DMS53 treated with DMSO at 0.1 percent for 48 hours (cell line): ENCODE measurements around the gene CNRIP1.

ENCODE experiments used
- DNase-seq: peaks from one replicate; lab custom pipeline; 2025; ENCODE audit not compliant: unreplicated experiment; lab: John Stamatoyannopoulos, UW

The CNRIP1 gene

GRCh38 chr2:68251855-68252399 is 67.8 kb downstream of the CNRIP1 start:
- peak; percentile 15 for DNase-seq

DNA sequence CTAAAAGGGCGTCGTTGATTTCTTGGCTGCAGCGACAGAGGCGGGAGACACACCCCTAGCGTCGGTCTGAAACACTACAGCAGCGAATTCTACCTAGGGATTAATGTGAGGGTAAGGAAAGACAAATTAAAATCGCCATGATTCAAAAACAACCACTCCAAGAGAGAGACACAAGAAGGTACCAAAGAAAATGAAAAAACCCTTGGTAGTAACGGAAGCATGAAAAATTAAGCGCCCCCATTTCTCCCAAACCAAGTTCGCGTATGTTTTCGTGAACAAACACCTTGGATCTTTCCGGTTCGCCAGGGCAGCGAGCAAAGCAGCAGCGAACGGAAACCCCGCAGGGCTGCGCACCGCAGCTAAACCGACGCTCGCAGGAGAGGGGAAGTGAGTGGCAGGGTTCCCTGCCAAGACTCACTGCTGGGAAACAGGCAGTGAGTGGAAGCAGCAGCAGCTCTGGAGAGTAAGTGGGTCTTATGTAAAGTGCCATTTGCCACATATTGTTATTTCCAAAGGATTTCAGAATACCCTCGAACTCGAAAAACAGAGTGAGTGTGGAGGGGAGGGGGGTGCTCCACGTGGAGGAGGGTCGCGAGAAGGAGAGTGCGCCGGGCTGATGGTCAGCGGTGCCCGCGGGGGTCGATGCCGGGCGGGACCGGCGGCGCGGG is 68.4 kb downstream of the CNRIP1 start:
- peak; percentile 84 for DNase-seq

DNA sequence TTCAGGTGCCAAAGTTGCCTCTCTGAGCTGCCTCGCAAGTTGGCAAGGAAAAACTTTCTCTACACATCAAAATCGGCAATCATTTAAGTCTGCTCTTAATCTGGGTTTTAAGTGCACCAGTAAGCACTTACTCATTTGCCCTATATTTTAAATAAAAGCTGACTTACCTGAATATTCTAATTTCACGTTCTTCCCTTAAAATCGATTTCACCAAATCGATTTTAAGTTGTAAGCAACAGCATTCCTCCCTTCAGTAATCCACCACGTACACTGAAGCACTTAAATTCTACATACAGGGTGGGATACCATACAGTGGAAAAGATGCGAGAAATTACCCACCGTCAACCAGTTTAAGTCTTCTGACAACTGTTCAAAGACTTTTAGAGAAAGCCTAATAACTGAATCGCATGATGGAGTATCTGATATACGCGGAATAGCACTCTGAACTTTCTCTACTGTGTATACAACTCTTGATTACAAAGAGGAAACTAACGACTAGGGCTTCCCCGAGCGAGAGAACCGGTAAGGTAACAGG is 69.0 kb downstream of the CNRIP1 start:
- DNase-seq, result no peak

DNA sequence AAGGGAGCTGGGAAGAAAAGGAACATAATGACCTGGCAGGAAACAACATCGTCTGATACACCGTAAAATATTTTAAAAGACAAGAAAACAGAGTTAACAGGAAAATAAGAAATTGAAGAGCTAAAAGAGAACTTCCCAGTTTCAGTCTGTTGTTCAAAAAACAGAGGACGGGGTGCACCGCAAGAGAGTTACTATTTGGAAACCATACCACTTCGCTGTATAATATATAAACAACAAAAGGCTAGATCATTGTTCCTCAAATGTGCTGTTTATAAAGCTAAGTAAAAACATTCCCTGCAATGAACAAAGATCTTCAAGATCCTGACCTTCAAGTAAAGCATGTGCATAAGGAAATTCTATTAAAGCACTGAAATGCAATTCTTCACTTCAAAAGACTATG is 69.6 kb downstream of the CNRIP1 start:
- no peak for DNase-seq

GRCh38 chr2:68248806-68249205 is 70.9 kb downstream of the CNRIP1 start:
- no peak for DNase-seq

DNA sequence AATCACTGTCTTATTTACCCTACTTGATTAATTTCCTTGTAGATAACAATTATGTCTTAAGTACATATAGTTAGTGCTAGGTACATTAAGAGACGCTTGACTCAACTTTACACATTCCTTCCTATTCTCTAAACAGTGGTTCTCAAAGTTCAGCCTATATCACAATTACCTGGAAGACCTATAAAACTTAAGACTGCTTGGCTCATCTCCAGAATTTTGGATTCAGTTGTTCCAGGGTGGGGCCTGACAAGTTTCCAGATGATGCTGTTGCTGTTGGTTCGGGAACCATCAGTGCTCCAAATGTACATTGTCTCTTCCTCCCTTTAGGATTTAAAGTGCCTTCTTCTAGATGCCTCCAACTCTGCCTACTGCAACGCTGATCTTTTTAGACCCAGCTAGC is 71.4 kb downstream of the CNRIP1 start:
- no peak for DNase-seq

DNA sequence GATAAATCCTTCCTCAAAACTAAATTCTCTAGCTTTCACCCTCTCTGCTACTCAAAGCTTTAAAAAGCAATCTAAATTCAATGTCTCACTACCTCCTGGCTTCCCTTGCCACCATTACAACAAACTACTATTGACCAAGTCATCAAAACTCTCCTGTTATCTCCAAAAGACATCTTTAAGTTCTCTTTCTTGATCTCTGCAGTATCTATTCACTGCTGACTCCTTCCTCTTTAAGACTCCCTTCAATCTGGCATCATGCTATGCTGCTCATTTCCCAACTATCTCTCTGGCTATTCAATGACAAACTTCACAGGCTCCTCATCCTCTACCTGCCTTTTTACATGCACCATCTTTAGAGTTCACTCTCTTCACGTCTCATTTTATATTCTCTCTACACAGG is 73.4 kb downstream of the CNRIP1 start:
- DNase-seq, result no peak

DNA sequence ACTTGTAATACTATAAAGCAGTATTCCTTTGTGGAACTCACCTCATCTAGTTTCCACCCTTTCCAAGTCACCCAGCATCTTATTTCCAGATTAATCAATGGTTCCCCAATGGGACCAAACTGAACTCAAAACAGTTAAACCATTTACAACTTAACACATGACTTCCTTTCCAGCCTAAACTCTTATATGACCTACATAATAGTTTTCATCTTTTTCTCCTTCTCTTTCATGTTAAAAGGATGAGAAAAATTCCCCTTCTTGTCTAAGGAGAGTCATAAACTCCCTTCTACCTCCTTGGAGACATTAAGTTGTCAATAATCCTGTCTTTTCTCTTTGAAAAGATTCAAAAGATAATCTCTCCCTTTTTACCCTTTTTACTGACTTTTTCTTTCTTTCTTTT is 74.1 kb downstream of the CNRIP1 start:
- DNase-seq, result no peak

DNA sequence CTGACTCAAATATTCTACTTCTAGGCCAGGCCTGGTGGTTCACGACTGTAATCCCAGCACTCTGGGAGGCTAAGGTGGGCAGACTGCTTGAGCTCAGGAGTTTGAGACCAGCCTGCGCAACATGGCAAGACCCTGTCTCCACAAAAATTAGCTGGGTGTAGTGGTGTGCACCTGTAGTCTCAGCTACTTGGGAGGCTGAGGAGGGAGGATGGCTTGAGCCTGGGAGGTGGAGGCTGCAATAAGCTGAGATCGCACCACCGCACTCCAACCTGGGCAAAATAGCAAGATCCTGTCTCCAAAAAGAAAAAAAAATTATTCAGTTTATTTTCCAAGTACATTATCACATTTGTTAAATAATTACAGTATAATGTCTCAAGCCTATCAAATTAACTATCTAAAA is 74.7 kb downstream of the CNRIP1 start:
- DNase-seq, result no peak

GRCh38 chr2:68244456-68244855 is 75.3 kb downstream of the CNRIP1 start:
- no peak for DNase-seq
